Neural cell (in vitro differentiated cells): ENCODE data around the gene PLA2G2C.

ENCODE experiments used
- CTCF ChIP-seq: fragments of 450-650 bp; IDR thresholded peaks from 2 replicates; pipeline ENCODE4 v1.5.1; 2014; ENCODE audit warnings: antibody characterized with exemption, mild to moderate bottlenecking, moderate library complexity; ENCODE audit not compliant: poor library complexity, severe bottlenecking
- EP300 ChIP-seq: fragments of 450-650 bp; conservative IDR thresholded peaks from 2 replicates; pipeline ENCODE4 v1.6.1; 2014; ENCODE audit warnings: antibody characterized with exemption, mild to moderate bottlenecking, moderate library complexity; ENCODE audit not compliant: poor library complexity, severe bottlenecking
- EZH2 ChIP-seq: fragments of 200-600, 300-800 bp; shearing (Covaris generic), sonication (generic); IDR thresholded peaks from 2 replicates; pipeline ENCODE4 v1.6.1; 2014; ENCODE audit warnings: antibody characterized with exemption, low read length, borderline replicate concordance, mild to moderate bottlenecking; ENCODE audit not compliant: insufficient read depth, poor library complexity, severe bottlenecking
- MXI1 ChIP-seq: fragments of 450-650 bp; conservative IDR thresholded peaks from 2 replicates; pipeline ENCODE4 v1.6.1; 2014; ENCODE audit warnings: antibody characterized with exemption, mild to moderate bottlenecking; ENCODE audit not compliant: poor library complexity, severe bottlenecking
- POLR2AphosphoS5 ChIP-seq: IDR thresholded peaks from 2 replicates; pipeline ENCODE4 v1.6.1; 2012
- RAD21 ChIP-seq: fragments of 450-650 bp; conservative IDR thresholded peaks from 2 replicates; pipeline ENCODE4 v1.6.1; 2014; ENCODE audit warnings: antibody characterized with exemption, mild to moderate bottlenecking, moderate library complexity
- REST ChIP-seq: IDR thresholded peaks from 2 replicates; pipeline ENCODE4 v1.6.1; 2012; ENCODE audit warnings: borderline replicate concordance
- SMC3 ChIP-seq: fragments of 450-650 bp; conservative IDR thresholded peaks from 2 replicates; pipeline ENCODE4 v1.6.1; 2014; ENCODE audit warnings: antibody characterized with exemption, mild to moderate bottlenecking, moderate library complexity; ENCODE audit not compliant: poor library complexity

- TF ChIP-seq CTCF: no peak
- no peak for TF ChIP-seq POLR2AphosphoS5
- TF ChIP-seq EP300: no peak
- TF ChIP-seq REST: no peak
- no peak for TF ChIP-seq RAD21
- no peak for TF ChIP-seq EZH2
- no peak for TF ChIP-seq SMC3
- no peak for TF ChIP-seq MXI1
These were observed 42.4 kb downstream of the PLA2G2C start for GRCh38 chr1:20143734-20144565.
